HG02763 (cell line): ENCODE results near the gene ATP2A2.

Experiments used
- ATAC-seq: cut with Tn5 transposase; IDR thresholded peaks from one replicate; pipeline ENCODE4 v1.9.1; 2021; ENCODE audit warnings: mild to moderate bottlenecking, moderate library complexity; ENCODE audit not compliant: unreplicated experiment

ATP2A2 gene

DNA sequence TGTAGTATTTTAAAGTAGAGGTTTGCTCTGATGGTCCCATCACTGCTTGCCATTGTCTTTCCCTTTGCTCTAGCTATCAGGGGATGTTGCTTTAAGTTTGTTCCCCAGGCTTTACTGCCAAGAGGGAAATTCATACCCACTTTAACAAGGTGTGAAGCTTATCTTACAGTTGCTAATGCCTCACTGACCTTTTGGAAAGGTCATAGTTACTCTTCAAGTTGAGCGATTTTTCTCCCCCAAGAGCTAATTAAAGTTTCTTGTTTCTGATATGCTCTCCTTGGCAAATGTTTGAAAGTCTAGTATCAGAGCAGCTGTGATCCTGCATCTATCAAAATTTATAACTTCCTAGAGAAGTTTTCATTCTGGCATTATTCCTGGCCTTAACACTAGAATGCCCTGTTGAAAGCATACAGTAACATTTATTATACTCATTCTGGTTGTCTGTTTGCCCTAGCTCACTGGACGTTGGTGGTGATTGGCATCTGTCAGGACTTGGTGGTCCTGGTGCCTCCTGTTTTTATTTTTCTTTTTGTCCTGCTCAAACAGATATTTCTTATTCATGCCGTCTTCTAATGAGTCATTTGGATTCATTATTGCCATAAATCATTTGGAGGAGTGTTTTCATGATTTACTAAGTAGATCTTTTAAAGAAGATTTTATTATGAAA, 8.1 kb downstream of the ATP2A2 start:
- no peak for ATAC-seq

DNA sequence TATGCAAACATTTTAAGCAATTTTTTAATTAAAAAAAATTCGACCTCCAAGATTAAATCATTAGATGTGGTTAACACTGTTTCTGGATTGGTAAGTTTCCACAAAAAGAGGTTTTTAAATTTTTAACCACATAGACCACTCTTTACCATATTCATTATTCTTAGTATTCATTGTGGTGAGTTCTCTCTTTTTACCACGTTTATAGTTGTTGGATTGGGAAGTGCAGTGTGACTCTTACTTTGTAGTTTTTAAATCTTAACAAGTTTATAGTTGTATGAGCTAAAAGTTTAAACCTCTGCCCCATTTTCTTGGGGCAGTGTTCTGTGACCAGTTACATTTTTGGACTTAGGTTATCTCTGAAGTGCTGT, 8.6 kb downstream of the ATP2A2 start:
- ATAC-seq = no peak

DNA sequence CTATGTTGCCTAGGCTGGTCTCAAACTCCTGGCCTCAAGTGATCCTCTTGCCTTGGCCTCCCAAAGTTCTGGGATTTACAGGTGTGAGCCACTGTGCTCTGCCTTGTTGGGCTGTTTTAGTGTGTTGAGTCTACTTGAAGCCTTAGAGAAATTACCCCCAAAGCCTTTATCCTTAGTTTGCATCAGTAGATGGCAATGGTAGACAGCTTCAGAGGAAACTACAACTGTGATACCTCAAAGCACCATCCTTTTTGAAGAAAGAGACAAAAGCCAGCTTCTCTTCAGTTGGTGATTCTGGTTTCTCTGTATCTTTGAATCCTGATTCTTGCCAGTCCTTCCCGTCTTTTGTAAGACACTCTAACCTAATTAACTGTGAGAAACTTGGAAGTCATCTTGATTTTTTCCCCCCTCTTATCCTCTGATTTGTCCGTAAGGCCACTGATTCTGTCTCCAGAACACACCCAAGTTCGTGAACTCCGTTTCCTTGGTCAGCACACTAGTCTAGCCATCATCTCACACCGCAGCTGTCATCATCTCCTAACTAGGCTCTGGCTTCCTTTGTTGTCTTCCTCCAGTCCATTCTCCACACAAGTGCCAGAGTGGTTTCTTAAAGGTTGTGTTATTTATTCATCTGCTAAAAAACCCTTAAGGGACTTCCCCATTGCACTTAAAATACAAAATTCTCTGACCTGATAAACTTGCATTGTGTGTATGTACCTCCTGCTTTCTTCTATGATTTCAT, 20.2 kb downstream of the ATP2A2 start:
- ATAC-seq = no peak

DNA sequence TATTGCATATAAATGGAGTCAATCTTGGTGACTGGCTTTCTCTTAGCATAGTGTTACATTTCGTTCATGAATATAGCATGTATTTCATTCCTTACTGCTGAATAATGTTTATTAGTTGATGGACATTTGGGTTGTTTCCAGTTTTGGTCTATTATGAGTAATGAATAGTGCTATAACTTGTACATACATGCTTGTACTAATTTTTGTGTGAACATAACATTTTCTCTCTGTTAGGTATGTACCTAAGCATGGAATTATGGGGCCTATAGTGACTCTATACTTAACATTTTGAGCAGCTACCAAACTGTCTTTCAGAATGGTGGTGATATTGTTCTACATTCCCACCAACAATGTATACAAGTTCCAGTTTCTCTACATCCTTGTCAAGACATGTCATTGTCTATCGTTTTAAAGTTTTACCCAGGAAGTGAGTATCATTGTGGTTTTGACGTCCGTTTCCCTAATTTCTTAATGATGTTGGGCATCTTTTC, 23.1 kb downstream of the ATP2A2 start:
- ATAC-seq = no peak

DNA sequence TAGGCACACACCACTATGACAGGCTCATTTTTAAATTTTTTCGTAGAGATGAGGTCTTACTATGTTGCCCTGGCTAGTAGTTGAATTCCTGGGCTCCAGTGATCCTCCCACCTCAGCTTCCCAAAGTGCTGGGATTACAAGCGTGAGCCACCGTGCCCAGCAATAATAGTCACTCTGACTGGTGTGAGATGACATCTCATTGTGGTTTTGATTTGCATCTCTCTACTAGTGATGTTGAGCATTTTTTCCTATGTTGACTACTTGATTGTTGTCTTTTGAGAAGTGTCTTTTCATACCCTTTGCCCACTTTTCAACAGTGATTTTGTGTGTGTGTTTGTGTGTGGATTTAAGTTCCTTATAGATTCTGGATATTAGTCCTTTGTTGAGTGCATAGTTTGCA, 26.3 kb downstream of the ATP2A2 start:
- ATAC-seq = no peak

DNA sequence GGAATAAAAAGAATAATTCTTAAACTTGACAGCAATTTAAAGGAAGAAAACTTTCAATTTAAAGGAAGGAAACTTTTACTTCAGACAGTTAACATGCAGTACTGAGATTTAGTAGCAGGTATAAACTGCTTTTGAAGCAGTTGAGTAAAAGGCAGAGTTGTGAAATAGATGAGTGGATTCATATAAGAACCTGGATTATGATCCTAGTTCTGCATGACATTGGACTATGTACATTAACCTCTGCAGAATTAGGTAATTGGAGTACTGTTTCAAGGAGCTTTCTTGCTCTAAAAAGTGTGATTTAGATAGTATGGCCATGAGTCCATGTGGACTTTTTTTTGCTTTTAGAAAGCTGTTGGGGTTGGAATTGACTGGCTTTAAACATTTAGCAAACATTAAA, 29.7 kb downstream of the ATP2A2 start:
- ATAC-seq = no peak

DNA sequence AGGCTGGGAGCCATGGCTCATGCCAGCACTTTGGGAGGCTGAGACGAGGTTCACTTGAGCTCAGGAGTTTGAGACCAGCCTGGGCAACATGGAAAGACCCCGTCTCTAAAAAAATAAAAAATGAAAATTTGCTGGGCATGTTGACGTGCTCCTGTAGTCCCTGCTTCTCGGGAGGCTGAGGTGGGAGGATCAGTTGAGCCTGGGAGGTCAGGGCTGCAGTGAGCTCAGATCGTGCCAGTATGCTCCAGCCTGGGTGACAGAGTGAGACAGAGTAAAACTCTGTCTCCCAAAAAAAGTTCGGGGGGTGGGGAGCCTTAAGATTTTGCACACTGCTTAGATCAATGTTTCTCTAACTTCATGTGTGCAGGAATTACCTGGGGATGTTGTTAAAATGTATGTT, 30.9 kb downstream of the ATP2A2 start:
- no peak for ATAC-seq

DNA sequence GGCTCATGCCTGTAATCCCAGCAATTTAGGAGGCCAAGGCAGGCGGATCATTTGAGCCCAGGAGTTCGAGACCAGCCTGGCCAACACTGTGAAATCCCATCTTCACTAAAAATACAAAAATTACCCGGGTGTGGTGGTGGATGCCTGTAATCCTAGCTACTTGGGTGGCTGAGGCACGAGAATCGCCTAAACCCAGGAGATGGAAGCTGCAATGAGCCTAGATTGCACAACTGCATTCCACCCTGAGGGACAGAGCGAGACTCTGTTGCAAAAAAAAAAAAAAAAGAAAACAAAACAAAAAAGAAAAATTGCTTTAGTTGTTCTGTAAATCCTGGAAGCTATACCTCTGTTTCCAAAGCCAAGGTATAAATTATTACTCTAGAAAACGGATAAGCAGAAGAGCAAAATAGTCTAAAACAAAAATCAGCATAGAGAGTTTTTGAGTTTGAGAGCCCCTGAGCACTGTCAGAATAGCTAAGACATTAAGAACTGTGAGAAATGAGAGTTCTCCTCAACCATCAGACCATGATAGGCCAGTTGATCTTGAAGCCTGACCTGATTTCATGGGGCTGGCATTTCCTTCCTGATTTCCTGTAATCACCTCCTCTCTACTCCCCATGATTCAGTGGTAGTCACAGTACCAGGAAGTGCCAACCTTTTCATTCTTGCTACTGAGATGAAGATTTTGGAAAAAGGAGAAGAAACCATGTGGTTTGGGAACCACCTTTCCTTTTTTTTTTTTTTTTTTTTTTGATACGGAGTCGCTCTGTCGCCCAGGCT, 31.7 kb downstream of the ATP2A2 start:
- ATAC-seq = no peak

DNA sequence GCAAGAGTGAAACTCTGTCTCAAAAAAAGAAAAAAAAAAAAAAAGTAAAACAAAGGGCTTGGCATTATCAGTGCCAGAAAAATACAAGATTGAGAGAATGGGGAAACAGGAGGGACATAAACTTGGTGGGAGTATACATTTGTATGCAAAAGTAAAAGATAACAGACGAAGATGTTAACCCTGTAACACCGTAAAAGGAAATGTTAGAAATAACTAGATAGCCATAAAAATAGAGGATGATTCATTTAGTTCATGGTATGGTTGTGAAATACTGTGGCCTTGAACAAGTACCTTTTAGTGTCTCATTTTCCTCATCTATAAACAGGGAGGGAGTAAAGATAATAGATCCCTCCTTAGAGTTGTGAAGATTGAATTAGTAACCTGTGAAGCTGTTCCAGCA, 33.3 kb downstream of the ATP2A2 start:
- no peak for ATAC-seq

DNA sequence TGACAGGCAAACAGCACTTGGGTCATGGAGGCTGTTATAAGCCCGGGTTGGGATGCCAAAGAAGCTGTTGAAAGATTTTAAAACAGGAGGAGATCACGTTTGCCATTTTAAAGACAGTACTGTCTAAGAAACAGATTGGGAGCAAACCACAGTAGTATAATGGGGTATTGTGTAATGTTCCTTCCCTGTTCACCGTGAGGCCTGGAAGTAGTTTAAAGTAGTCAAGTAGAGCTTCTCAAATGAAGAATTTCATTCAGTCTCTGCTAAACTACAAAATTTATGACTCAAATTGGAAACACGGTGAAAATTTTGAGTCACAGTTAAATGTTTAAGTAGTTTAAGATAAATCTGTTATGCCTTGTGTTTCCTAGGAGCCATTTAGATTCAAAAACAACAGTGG, 35.8 kb downstream of the ATP2A2 start:
- no peak for ATAC-seq

DNA sequence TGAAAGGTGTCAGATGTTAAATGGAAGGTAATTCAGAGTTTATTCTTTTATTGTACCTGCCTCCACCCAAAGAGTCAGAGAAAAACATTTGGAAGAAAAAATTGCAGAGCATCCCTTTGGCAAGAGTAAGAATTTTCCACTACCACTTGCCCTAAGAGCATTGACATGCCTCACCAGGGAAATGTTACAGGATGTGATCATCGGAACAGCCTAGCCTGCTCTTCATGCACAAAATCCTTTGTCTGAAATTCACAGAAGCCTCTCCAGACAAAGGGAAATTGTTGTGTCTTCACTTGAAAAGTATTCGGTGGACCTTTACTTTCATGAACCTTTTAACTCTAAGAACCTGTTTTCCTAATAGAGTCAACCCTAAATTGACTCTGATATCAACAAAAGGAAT, 36.9 kb downstream of the ATP2A2 start:
- no peak for ATAC-seq

DNA sequence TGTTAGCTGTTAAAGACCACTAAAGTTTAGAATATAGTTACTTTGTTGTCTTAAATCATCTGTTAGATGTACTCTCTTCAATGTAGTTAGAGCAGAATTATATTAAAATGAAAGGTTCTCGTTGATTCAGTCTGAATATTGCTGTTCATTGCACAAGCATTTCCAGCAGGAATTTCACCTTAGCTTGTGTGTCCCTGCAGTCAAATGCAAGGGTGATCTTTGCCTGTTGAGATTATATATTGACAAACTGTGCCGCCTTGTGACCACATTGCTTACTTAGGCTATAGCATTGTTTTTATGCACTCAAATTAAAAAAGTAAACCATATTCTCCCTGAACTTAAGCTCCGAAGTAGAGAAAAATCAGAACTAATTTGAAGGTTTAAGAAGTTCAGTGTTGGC, 39.5 kb downstream of the ATP2A2 start:
- no peak for ATAC-seq

DNA sequence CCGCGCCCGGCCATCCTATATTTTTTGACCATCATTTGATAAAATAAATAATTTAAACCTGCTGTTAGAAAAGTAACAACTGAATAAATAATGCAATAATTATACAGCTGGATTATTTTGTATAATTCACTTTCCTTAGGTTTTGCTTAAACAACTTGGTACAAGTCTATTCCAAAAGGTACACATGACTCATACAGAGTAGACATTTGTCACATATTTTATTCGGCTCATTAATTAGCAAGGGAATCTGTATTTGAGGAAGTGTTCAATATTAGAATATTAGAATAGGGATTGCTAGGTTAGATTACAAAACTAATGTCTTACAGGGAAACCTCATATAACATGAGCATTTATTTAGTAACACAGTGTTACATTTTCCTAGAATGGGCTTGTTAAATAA, 48.7 kb downstream of the ATP2A2 start:
- ATAC-seq = no peak

DNA sequence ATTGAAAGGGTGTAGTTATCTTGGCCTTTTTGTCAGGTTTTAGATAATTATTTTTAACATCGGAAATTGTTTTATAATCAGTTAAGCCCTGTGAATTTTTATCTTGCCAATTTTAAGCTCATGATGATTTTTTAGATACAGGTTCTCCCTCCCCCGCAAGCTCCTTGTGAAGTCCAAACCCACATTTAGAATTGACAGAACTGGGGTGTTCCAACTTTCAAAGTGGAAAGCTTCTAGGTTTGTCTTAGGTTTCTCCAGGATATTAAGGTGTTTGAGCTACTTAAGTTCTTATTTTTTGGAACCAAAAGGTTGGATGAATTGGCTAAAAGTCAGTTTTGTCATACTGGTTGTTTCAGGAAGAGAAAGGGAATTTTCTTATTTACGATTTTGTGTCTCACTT, 49.1 kb downstream of the ATP2A2 start:
- no peak for ATAC-seq

DNA sequence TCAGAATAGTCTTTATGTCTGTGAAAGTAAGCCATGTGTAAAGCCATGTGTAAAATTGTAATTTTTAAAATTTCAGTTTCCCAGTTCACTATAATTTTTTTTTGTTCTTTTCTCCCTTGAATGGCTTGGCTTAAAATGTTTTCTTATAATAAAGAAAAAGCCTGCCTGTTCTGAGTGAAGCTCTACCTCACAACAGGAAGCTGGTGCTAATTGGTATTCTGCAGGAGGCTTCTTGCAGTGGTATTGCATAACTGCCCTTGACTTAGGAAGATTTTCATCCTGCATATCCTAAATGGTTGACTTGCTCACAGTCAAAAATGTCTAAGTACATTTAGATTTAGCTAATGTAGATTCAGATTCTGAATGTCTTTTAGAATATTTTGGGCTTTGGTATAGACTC, 49.5 kb downstream of the ATP2A2 start:
- ATAC-seq = no peak

DNA sequence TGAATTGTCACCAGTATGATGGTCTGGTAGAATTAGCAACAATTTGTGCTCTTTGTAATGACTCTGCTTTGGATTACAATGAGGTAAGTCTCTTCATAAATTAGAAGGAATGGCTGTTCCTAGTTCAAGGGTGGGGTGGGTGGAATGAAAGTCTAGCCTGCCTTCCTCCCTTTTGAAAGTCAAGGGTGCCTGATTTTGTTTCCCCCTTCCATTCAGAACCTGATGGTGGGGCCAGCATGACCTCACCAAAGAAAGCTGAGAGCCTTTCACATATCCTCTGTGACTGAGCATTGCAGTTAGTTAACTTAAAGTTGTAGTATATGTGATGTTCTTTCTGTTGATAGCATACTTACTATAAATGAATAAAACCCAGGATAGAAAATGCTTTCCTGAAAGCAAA, 52.2 kb downstream of the ATP2A2 start:
- no peak for ATAC-seq

DNA sequence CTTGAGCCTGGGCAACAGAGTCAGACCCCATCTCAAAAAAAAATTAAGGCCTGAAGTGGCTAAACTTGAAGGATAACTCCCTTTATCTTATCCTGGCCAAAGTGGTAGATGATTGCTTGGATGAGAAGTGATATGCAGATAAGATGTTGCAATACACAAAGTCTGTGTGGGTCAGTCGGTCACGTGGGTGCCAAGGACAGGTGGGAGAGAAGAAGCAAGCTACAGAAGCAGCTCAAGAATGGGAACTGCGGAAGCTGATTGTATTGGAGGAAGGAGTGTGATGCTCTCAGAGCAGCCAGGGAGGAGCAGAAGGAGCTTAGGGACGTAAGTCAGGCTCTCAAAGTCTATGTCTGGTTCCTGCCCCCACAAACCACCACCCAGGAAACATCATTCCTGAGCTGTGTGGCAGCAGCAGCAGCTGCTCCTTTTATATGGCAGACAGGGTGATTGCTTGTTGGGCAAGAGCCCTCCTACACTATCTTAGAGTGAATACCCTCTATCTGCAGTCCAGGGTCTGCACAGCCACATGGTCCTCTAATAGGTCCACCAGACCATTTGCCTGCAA, 54.5 kb downstream of the ATP2A2 start:
- ATAC-seq = no peak

DNA sequence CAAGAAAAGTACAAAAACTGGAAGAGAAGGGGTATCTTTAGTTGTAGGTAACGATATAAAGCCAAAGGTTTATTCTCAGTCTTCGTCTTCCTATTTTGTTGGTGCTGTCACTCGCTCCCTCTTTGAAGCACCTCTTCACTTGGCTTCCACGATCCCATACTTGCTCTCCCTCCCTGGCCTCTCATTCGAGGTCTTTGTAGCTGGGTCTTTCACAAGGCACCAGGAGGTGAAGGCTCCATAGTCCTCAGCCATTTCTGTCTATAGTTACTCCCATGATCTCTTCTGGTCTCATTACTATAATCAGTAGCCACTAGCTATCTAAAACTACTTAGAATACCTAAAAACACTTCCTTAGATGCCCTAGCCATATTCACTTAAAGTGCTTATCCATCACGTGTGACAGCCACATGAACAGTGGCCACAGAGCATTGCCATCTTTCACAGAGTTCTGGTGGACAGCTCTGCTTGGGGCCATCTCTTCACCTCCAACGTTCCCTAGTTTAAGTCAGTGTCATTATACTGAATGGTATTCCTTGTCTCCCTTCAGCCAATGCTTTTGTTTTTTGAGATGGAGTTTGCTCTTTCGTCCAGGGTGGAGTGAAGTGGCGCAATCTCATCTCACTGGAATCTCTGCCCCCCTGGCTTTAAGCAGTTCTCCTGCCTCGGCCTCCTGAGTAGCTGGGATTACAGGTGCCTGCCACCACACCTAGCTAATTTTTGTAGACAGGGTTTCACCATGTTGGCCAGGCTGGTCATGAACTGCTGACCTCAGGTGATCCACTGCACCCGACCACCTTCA, 57.1 kb downstream of the ATP2A2 start:
- no peak for ATAC-seq

DNA sequence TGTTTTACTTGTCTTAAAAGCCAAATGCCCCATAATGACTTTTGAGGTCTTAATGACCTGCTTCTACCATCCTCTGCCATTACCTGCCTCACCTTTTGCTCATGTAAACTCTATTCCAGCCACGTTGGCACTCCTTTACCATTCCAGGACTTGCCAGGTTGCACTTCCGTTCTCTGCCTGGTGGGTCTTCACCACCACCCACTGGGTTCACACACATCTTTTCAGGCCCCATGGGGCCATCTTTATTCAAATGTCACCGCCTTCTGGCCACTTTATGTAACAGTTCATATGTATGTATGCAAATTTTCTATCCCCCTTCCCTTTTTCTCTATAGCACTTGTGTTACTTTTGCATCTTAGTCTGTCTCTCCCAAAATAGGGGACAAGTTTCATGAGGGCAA, 57.7 kb downstream of the ATP2A2 start:
- no peak for ATAC-seq

DNA sequence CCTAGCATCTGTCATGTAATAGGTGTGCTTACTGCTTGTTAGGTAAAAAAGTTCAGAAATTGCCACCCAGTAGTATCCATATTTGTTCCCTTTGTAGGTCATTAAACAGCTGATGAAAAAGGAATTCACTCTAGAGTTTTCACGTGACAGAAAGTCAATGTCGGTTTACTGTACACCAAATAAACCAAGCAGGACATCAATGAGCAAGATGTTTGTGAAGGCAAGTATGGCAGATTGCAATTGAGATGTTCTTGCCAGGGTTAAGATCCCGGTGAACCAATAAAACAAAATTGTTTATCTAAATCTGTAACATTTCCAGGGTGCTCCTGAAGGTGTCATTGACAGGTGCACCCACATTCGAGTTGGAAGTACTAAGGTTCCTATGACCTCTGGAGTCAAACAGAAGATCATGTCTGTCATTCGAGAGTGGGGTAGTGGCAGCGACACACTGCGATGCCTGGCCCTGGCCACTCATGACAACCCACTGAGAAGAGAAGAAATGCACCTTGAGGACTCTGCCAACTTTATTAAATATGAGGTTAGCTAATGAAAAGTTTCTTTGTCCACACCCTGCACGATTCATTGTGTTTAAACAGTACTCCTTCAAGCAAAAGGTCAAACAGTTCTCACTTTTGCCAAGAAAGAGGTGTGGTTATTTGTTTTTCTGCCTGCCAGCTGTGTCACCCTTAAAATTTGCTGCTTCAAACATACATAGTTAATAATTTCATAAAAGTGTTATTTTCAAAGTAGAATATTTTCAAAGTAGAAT, 58.3 kb downstream of the ATP2A2 start:
- ATAC-seq = no peak
